ENCODE results near the gene TMEM238. TPM values are rescaled to one million over a fixed set of nuclear protein-coding genes. Genes with fewer than 3 reads are reported as not detected.

The TMEM238 gene
- total RNA-seq, 1 donor from 2014 or later = 1.0 TPM

Other genes starting within 250 kb of the TMEM238 start
- gene TNNT1, start 235.1 kb downstream of the TMEM238 start, total RNA-seq = 54.1 TPM
- gene TNNI3, start 226.6 kb downstream of the TMEM238 start, total RNA-seq = 4,564 TPM
- 0.59 TPM for gene DNAAF3, start 217.7 kb downstream of the TMEM238 start, total RNA-seq
- gene SYT5, start 204.0 kb downstream of the TMEM238 start, total RNA-seq = not detected
- gene PTPRH, start 174.8 kb downstream of the TMEM238 start, total RNA-seq = 0.54 TPM
- gene TMEM86B, start 155.5 kb downstream of the TMEM238 start, total RNA-seq = 2.3 TPM
- gene PPP6R1, start 125.3 kb downstream of the TMEM238 start, total RNA-seq = 37.1 TPM
- 29.2 TPM for gene HSPBP1, start 104.2 kb downstream of the TMEM238 start, total RNA-seq
- gene BRSK1, start 100.3 kb downstream of the TMEM238 start, total RNA-seq = 1.6 TPM
- 1.7 TPM for gene TMEM150B, start 59.0 kb downstream of the TMEM238 start, total RNA-seq
- gene KMT5C, start 44.4 kb downstream of the TMEM238 start, total RNA-seq = 6.6 TPM
- gene COX6B2, start 29.6 kb downstream of the TMEM238 start, total RNA-seq = not detected
- not detected for gene GARIN5B, start 21.0 kb downstream of the TMEM238 start, total RNA-seq
- not detected for gene IL11, start 13.8 kb downstream of the TMEM238 start, total RNA-seq
- gene TMEM190, start 7.5 kb downstream of the TMEM238 start, total RNA-seq = not detected
- 569 TPM for gene RPL28, start 1.6 kb upstream of the TMEM238 start, total RNA-seq
- gene UBE2S, start 23.5 kb upstream of the TMEM238 start, total RNA-seq = 22.6 TPM
- not detected for gene SHISA7, start 59.0 kb upstream of the TMEM238 start, total RNA-seq
- 48.9 TPM for gene ISOC2, start 77.3 kb upstream of the TMEM238 start, total RNA-seq
- gene C19orf85, start 80.5 kb upstream of the TMEM238 start, total RNA-seq = not detected
- 4.7 TPM for gene ZNF628, start 92.3 kb upstream of the TMEM238 start, total RNA-seq
- 2.9 TPM for gene NAT14, start 100.9 kb upstream of the TMEM238 start, total RNA-seq
- gene SSC5D, start 104.1 kb upstream of the TMEM238 start, total RNA-seq = 2.6 TPM
- gene SBK2, start 152.8 kb upstream of the TMEM238 start, total RNA-seq = 15.6 TPM
- gene SBK3, start 161.3 kb upstream of the TMEM238 start, total RNA-seq = 27.4 TPM
- 13.6 TPM for gene ZNF579, start 196.6 kb upstream of the TMEM238 start, total RNA-seq
- gene FIZ1, start 215.2 kb upstream of the TMEM238 start, total RNA-seq = 13.0 TPM
- 17.5 TPM for gene ZNF524, start 216.0 kb upstream of the TMEM238 start, total RNA-seq
- 17.4 TPM for gene ZNF865, start 221.4 kb upstream of the TMEM238 start, total RNA-seq
- 11.7 TPM for gene ZNF784, start 240.3 kb upstream of the TMEM238 start, total RNA-seq

Measured in Right ventricle myocardium superior (tissue), 1 donor.